GM19193 (cell line): ENCODE measurements around the gene ACMSD.

Experiments used
- POLR2A ChIP-seq: IDR thresholded peaks from 4 replicates; pipeline ENCODE4 v1.6.1; 2011; ENCODE audit not compliant: insufficient read depth, insufficient read length; ENCODE audit errors: extremely low read depth

The ACMSD gene

GRCh38 chr2:134843968-134844367, 5.6 kb downstream of the ACMSD start:
- no peak for TF ChIP-seq POLR2A

GRCh38 chr2:134845028-134845427, 6.6 kb downstream of the ACMSD start:
- TF ChIP-seq POLR2A, result no peak

GRCh38 chr2:134845719-134846118, 7.3 kb downstream of the ACMSD start:
- TF ChIP-seq POLR2A, result no peak

GRCh38 chr2:134846213-134846612, 7.8 kb downstream of the ACMSD start:
- no peak for TF ChIP-seq POLR2A

- no peak for TF ChIP-seq POLR2A
Measured at GRCh38 chr2:134852518-134852917, 14.1 kb downstream of the ACMSD start.

- TF ChIP-seq POLR2A, result no peak
Measured at GRCh38 chr2:134855709-134856108, 17.3 kb downstream of the ACMSD start.

- TF ChIP-seq POLR2A, result no peak
Measured at GRCh38 chr2:134858245-134858644, 19.8 kb downstream of the ACMSD start.

- no peak for TF ChIP-seq POLR2A
Measured at GRCh38 chr2:134861173-134861572, 22.8 kb downstream of the ACMSD start.

- TF ChIP-seq POLR2A, result no peak
Measured at GRCh38 chr2:134862069-134862468, 23.7 kb downstream of the ACMSD start.

GRCh38 chr2:134862674-134863073, 24.3 kb downstream of the ACMSD start:
- no peak for TF ChIP-seq POLR2A

- TF ChIP-seq POLR2A, result no peak
Measured at GRCh38 chr2:134863446-134863845, 25.0 kb downstream of the ACMSD start.

GRCh38 chr2:134865067-134865787, 26.8 kb downstream of the ACMSD start:
- TF ChIP-seq POLR2A, result no peak

GRCh38 chr2:134866498-134867099, 28.2 kb downstream of the ACMSD start:
- TF ChIP-seq POLR2A, result no peak

- no peak for TF ChIP-seq POLR2A
Measured at GRCh38 chr2:134869946-134870736, 31.7 kb downstream of the ACMSD start.

- TF ChIP-seq POLR2A, result no peak
Measured at GRCh38 chr2:134873152-134873551, 34.7 kb downstream of the ACMSD start.

- TF ChIP-seq POLR2A, result no peak
Measured at GRCh38 chr2:134875309-134875708, 36.9 kb downstream of the ACMSD start.
